ENCODE data around the gene HOXA11.

HOXA11 gene

GRCh38 chr7:27169658-27170425, 15.2 kb downstream of the HOXA11 start:
- no peak for DNase-seq (ENCODE audit: low read depth, low spot score)

- no peak for DNase-seq (ENCODE audit: low read depth, low spot score)
Measured at GRCh38 chr7:27168265-27168947, 16.6 kb downstream of the HOXA11 start.

GRCh38 chr7:27167916-27168264, 17.1 kb downstream of the HOXA11 start:
- no peak for DNase-seq (ENCODE audit: low read depth, low spot score)

GRCh38 chr7:27166531-27167505, 18.2 kb downstream of the HOXA11 start:
- no peak for DNase-seq (ENCODE audit: low read depth, low spot score)

GRCh38 chr7:27165996-27166530, 19.0 kb downstream of the HOXA11 start:
- DNase-seq (ENCODE audit: low read depth, low spot score): no peak

- DNase-seq (ENCODE audit: low read depth, low spot score): no peak
Measured at GRCh38 chr7:27165089-27165995, 19.7 kb downstream of the HOXA11 start, which contains the start of gene HOXA9. HOXA9 (minus strand) TSS chr7:27165537; CDS start chr7:27165457, 80 bp downstream.

- DNase-seq (ENCODE audit: low read depth, low spot score): no peak
Measured at GRCh38 chr7:27164367-27165088, 20.5 kb downstream of the HOXA11 start.

GRCh38 chr7:27164045-27164366, 21.0 kb downstream of the HOXA11 start:
- no peak for DNase-seq (ENCODE audit: low read depth, low spot score)

- no peak for DNase-seq (ENCODE audit: low read depth, low spot score)
Measured at GRCh38 chr7:27163288-27164044, 21.6 kb downstream of the HOXA11 start.

- DNase-seq (ENCODE audit: low read depth, low spot score): no peak
Measured at GRCh38 chr7:27162561-27163287, 22.3 kb downstream of the HOXA11 start.

GRCh38 chr7:27161721-27162560, 23.1 kb downstream of the HOXA11 start:
- DNase-seq (ENCODE audit: low read depth, low spot score): no peak

GRCh38 chr7:27161214-27161720, 23.8 kb downstream of the HOXA11 start:
- DNase-seq (ENCODE audit: low read depth, low spot score): no peak

GRCh38 chr7:27160546-27161213, 24.4 kb downstream of the HOXA11 start:
- DNase-seq (ENCODE audit: low read depth, low spot score): peak; percentile 71

- no peak for DNase-seq (ENCODE audit: low read depth, low spot score)
Measured at GRCh38 chr7:27160145-27160545, 24.9 kb downstream of the HOXA11 start.

- DNase-seq (ENCODE audit: low read depth, low spot score): no peak
Measured at GRCh38 chr7:27159266-27160144, 25.5 kb downstream of the HOXA11 start.
